HEK293 (cell line): ENCODE results near the gene EIF2B5.

Experiments
- SETDB1 ChIP-seq: IDR thresholded peaks from one replicate; pipeline ENCODE4 v1.6.1; 2017; ENCODE audit warnings: mild to moderate bottlenecking, low read length, moderate library complexity, mixed read lengths; ENCODE audit not compliant: insufficient read length
- ZNF558 ChIP-seq: fragments of 450-650 bp; formaldehyde crosslinking; IDR thresholded peaks from 2 replicates; pipeline ENCODE4 v1.5.1; 2016; ENCODE audit warnings: missing biosample characterization, missing genetic modification characterization
- ZNF658 ChIP-seq: fragments of 450-650 bp; formaldehyde crosslinking; IDR thresholded peaks from 2 replicates; pipeline ENCODE4; 2016; ENCODE audit warnings: missing biosample characterization, missing genetic modification characterization
- TF ChIP-seq, protein P1 (sequence below): fragments of 450-650 bp; formaldehyde crosslinking; IDR thresholded peaks from 2 replicates; pipeline ENCODE4 v1.5.1; 2016; ENCODE audit warnings: missing biosample characterization, missing genetic modification characterization, borderline replicate concordance
- TF ChIP-seq, protein P2 (sequence below): fragments of 450-650 bp; formaldehyde crosslinking; IDR thresholded peaks from 2 replicates; pipeline ENCODE4 v1.5.1; 2017; ENCODE audit warnings: missing biosample characterization, mild to moderate bottlenecking, missing genetic modification characterization, moderate library complexity
- TF ChIP-seq, protein P3 (sequence below): fragments of 450-650 bp; formaldehyde crosslinking; IDR thresholded peaks from 2 replicates; pipeline ENCODE4 v1.5.1; 2016; ENCODE audit warnings: missing biosample characterization, missing genetic modification characterization
- TF ChIP-seq, protein P4 (sequence below): fragments of 450-650 bp; formaldehyde crosslinking; IDR thresholded peaks from 2 replicates; pipeline ENCODE4 v1.5.1; 2017; ENCODE audit warnings: missing biosample characterization, missing genetic modification characterization

DNA sequence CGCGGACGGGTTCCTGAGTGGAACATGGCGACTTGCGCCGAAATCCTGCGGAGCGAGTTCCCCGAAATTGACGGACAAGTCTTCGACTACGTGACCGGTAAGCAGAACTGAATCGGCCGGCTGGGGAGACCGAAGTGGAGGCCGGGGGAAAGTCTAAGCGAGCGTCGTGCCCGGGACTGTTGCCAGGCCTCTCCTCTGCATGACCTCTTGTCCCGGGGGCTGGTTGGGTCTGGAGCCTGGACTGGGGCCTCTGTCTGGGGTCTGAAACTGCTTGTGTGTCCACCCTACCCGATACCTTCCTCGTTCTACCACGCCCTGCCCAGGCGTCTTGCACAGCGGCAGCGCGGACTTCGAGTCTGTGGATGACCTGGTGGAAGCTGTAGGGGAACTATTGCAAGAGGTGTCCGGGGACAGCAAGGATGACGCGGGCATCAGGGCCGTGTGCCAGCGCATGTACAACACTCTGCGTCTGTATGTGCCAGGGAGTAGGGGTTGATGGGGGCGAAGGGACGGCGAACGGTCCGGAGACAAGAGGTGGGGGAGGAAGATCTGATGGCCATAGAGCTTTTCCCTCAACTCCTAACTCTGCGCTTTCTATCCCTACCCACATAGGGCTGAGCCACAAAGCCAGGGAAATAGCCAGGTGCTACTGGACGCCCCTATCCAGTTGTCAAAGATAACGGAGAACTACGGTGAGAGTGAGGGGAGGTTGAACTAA is 51.2 kb downstream of the EIF2B5 start, which contains the start of gene ABCF3:
- TF ChIP-seq, protein P1, sequence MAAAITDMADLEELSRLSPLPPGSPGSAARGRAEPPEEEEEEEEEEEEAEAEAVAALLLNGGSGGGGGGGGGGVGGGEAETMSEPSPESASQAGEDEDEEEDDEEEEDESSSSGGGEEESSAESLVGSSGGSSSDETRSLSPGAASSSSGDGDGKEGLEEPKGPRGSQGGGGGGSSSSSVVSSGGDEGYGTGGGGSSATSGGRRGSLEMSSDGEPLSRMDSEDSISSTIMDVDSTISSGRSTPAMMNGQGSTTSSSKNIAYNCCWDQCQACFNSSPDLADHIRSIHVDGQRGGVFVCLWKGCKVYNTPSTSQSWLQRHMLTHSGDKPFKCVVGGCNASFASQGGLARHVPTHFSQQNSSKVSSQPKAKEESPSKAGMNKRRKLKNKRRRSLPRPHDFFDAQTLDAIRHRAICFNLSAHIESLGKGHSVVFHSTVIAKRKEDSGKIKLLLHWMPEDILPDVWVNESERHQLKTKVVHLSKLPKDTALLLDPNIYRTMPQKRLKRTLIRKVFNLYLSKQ (tag by site-specific recombination): no peak
- TF ChIP-seq, protein P2, sequence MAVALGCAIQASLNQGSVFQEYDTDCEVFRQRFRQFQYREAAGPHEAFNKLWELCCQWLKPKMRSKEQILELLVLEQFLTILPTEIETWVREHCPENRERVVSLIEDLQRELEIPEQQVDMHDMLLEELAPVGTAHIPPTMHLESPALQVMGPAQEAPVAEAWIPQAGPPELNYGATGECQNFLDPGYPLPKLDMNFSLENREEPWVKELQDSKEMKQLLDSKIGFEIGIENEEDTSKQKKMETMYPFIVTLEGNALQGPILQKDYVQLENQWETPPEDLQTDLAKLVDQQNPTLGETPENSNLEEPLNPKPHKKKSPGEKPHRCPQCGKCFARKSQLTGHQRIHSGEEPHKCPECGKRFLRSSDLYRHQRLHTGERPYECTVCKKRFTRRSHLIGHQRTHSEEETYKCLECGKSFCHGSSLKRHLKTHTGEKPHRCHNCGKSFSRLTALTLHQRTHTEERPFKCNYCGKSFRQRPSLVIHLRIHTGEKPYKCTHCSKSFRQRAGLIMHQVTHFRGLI (tag by site-specific recombination): no peak
- TF ChIP-seq, protein P3, sequence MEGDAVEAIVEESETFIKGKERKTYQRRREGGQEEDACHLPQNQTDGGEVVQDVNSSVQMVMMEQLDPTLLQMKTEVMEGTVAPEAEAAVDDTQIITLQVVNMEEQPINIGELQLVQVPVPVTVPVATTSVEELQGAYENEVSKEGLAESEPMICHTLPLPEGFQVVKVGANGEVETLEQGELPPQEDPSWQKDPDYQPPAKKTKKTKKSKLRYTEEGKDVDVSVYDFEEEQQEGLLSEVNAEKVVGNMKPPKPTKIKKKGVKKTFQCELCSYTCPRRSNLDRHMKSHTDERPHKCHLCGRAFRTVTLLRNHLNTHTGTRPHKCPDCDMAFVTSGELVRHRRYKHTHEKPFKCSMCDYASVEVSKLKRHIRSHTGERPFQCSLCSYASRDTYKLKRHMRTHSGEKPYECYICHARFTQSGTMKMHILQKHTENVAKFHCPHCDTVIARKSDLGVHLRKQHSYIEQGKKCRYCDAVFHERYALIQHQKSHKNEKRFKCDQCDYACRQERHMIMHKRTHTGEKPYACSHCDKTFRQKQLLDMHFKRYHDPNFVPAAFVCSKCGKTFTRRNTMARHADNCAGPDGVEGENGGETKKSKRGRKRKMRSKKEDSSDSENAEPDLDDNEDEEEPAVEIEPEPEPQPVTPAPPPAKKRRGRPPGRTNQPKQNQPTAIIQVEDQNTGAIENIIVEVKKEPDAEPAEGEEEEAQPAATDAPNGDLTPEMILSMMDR: no peak
- no peak for TF ChIP-seq SETDB1
- TF ChIP-seq ZNF658: no peak
- no peak for TF ChIP-seq ZNF558
- TF ChIP-seq, protein P4, sequence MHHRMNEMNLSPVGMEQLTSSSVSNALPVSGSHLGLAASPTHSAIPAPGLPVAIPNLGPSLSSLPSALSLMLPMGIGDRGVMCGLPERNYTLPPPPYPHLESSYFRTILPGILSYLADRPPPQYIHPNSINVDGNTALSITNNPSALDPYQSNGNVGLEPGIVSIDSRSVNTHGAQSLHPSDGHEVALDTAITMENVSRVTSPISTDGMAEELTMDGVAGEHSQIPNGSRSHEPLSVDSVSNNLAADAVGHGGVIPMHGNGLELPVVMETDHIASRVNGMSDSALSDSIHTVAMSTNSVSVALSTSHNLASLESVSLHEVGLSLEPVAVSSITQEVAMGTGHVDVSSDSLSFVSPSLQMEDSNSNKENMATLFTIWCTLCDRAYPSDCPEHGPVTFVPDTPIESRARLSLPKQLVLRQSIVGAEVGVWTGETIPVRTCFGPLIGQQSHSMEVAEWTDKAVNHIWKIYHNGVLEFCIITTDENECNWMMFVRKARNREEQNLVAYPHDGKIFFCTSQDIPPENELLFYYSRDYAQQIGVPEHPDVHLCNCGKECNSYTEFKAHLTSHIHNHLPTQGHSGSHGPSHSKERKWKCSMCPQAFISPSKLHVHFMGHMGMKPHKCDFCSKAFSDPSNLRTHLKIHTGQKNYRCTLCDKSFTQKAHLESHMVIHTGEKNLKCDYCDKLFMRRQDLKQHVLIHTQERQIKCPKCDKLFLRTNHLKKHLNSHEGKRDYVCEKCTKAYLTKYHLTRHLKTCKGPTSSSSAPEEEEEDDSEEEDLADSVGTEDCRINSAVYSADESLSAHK (tag by site-specific recombination): no peak
